ENCODE results near the gene UGT1A5. TPM values are rescaled to one million over a fixed set of nuclear protein-coding genes. Genes with fewer than 3 reads are reported as not detected.

The UGT1A5 gene
- total RNA-seq, 3 donors from 2014 or later = not detected

DNA sequence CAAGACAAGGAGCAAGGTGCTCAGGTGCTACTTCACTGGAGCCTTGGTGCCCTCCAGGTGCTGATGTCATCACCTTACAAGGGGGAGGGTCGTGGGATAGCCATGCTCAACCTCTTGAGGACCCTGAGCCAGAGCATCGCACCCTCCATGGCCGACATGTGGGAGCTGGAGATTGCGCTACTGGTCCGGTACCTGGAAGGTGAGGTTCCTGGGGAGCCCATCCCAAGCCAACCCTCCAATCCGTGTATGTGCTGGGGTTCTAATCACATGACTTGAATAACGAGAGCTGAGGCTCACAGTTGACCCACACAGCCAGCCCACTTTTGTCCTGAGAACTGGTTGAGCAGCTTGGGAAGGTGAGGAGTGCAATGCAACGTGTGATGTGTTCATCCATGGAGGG, 91.3 kb downstream of the UGT1A5 start:
- DNase-seq (ENCODE audit: low spot score in 2 of 2) = no peak
- Histone ChIP-seq H3K27ac (no peak overlapping the region), H3K36me3 (no peaks in the 10 kb centered on the region), H3K4me3 (no peak overlapping the region), H3K4me1 (no peaks in the 10 kb centered on the region), H3K9me3 (no peaks in the 10 kb centered on the region), H3K27me3 (no peaks in the 10 kb centered on the region)
- TF ChIP-seq POLR2AphosphoS5 (IDR thresholded peaks at IDR 0.05) (no peak), POLR2A (IDR thresholded peaks at IDR 0.05) (no peak)
- TF ChIP-seq, protein P1, sequence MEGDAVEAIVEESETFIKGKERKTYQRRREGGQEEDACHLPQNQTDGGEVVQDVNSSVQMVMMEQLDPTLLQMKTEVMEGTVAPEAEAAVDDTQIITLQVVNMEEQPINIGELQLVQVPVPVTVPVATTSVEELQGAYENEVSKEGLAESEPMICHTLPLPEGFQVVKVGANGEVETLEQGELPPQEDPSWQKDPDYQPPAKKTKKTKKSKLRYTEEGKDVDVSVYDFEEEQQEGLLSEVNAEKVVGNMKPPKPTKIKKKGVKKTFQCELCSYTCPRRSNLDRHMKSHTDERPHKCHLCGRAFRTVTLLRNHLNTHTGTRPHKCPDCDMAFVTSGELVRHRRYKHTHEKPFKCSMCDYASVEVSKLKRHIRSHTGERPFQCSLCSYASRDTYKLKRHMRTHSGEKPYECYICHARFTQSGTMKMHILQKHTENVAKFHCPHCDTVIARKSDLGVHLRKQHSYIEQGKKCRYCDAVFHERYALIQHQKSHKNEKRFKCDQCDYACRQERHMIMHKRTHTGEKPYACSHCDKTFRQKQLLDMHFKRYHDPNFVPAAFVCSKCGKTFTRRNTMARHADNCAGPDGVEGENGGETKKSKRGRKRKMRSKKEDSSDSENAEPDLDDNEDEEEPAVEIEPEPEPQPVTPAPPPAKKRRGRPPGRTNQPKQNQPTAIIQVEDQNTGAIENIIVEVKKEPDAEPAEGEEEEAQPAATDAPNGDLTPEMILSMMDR (IDR thresholded peaks at IDR 0.05) = no peak
- intact Hi-C loops (cut with DNase I; ENCODE audit: low total_unique reads) = no loop called here

DNA sequence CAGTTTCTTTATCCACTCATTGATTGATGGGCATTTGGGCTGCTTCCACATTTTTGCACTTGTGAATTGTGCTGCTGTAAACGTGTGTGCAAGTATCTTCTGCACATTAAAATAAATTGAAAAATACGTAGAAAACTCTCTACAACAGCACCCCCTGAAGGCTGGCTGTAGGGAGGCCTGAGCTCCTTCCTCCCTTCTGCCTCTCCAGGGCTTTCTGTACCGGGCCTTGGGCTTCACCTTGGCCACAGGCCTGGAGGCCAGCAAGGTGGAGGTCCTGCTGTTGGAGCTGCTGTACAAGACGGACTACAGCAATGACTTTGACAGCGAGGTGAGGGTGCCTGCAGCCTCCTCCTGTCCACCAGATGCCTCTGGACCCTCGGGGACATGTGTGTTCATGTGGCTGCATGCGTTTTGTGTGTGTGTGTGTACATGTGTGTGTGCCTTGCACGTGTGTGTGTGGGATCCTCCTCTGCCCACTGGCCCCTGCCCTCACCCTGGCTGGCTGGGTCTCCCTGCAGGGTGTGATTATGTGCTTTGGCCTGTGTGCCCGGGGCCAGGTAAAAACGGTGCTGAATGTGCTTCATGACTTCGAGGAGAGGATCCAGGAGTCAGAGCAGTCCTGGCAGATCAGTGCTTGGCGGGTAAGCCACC, 94.6 kb downstream of the UGT1A5 start:
- H3K27me3 ChIP-seq = no peaks in the 10 kb centered on the region

DNA sequence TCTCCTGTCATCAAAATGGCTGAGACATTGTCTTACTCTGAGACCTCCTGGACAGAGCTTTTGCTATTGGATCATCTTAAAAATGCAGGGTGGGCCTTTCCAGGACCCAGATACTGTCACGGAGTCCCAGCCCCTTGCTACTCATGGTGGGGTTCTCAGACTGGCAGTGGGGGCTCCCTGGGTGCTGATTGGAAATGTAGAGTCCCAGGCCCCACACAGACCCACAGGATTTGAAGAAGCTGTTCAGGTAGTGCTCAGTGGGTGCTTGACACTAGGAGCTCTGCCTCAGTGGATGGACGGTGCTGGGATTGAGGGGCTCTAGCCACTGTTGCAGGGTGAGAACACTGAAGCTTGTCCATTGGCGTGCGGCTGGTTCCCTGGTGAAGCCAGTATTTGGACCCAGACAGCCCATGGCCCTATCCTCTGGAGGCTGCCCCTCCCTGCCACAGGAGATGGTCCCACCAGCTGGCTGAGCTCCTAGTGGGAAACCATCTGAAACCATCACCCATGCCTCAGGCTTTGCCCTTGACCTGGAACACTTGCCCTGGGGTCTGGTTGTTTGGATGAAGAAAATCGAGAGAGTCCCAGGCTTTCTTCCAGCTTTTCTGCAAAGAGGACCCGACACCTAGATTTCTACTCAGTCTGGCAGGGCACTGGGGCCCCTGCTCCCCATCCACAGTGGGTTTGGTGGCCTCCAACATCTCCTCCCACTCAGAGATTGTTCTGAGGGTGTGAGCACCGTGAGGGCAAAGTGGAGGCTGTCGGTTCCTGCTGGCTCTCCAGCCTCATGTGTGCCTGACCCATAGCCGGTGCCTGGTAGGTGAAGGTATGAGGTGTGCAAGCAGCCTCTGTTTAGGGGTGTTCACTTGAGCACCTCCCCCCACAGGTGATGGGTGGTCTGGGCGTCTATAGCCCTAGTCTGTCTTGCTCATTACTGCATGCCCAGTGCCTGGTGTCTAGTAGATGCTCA, 95.5 kb downstream of the UGT1A5 start:
- no peaks in the 10 kb centered on the region for H3K36me3 ChIP-seq
- DNase-seq (ENCODE audit: low spot score in 2 of 2) = no peak
- intact Hi-C loops (cut with DNase I; ENCODE audit: low total_unique reads) = no loop called here
- H3K4me3 ChIP-seq = no peak overlapping the region
- H3K27me3 ChIP-seq = no peaks in the 10 kb centered on the region
- H3K27ac ChIP-seq = no peak overlapping the region
- H3K4me1 ChIP-seq = no peaks in the 10 kb centered on the region
- no peaks in the 10 kb centered on the region for H3K9me3 ChIP-seq
- TF ChIP-seq POLR2AphosphoS5 (IDR thresholded peaks at IDR 0.05) (no peak), POLR2A (IDR thresholded peaks at IDR 0.05) (no peak)
- TF ChIP-seq, protein P1 (IDR thresholded peaks at IDR 0.05) = no peak

More for the DNA sequence above, 94.6 kb downstream of the UGT1A5 start:
- intact Hi-C loops (cut with DNase I; ENCODE audit: low total_unique reads) = no loop called here
- TF ChIP-seq POLR2AphosphoS5 (IDR thresholded peaks at IDR 0.05) = no peak
- TF ChIP-seq, protein P1 (IDR thresholded peaks at IDR 0.05) = no peak
- no peak for TF ChIP-seq POLR2A (IDR thresholded peaks at IDR 0.05)
- Histone ChIP-seq H3K27ac (no peak overlapping the region), H3K9me3 (no peaks in the 10 kb centered on the region), H3K4me1 (no peaks in the 10 kb centered on the region), H3K4me3 (no peak overlapping the region), H3K36me3 (no peaks in the 10 kb centered on the region)
- no peak for DNase-seq (ENCODE audit: low spot score in 2 of 2)

DNA sequence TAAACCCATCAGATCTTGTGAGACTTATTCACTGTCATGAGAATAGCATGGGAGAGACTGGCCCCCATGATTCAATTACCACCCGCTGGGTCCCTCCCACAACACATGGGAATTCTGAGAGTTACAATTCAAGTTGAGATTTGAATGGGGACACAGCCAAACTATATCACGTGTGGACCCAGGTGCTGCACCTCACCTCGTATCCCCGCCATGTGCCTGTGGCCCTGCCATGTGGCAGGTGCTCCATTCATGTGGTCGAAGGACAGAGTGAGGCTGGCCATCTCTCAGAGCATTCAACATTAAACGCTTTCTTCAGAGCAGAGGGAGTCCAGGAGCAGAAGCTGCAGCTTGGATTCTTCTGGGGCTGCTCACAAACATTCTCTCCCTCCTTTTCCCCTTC, 97.7 kb downstream of the UGT1A5 start:
- no peak for DNase-seq (ENCODE audit: low spot score in 2 of 2)
- Histone ChIP-seq H3K27me3 (no peaks in the 10 kb centered on the region), H3K4me3 (no peak overlapping the region), H3K4me1 (no peaks in the 10 kb centered on the region), H3K27ac (no peak overlapping the region), H3K9me3 (no peaks in the 10 kb centered on the region), H3K36me3 (no peaks in the 10 kb centered on the region)
- TF ChIP-seq POLR2A (IDR thresholded peaks at IDR 0.05) (no peak), POLR2AphosphoS5 (IDR thresholded peaks at IDR 0.05) (no peak)
- TF ChIP-seq, protein P1 (IDR thresholded peaks at IDR 0.05) = no peak
- intact Hi-C loops (cut with DNase I; ENCODE audit: low total_unique reads) = no loop called here

DNA sequence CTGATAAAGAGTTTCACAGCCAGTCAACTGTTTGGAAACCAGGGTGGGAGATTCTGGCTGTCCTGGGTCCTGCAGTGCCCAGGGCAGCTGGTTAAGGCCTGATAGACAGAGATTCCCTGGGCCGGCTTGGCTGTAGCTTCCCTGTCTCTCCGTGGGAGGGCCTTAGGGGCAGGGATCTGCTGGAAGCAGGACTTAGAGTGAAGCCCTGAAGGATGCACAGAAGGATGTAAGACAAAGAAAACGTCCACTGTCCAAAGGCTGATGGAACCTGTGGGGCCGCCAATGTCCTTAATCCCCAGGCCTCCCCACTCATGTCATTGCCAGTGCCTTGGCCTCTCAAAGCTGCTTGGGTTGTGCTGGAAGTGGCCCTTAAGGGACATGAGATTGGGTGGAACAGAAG, 98.4 kb downstream of the UGT1A5 start:
- Histone ChIP-seq H3K9me3 (no peaks in the 10 kb centered on the region), H3K4me3 (no peak overlapping the region), H3K27ac (no peak overlapping the region), H3K4me1 (no peaks in the 10 kb centered on the region), H3K36me3 (no peaks in the 10 kb centered on the region), H3K27me3 (no peaks in the 10 kb centered on the region)
- TF ChIP-seq POLR2AphosphoS5 (IDR thresholded peaks at IDR 0.05) (no peak), POLR2A (IDR thresholded peaks at IDR 0.05) (no peak)
- TF ChIP-seq, protein P1 (IDR thresholded peaks at IDR 0.05) = no peak
- no peak for DNase-seq (ENCODE audit: low spot score in 2 of 2)
- intact Hi-C loops (cut with DNase I; ENCODE audit: low total_unique reads) = no loop called here
